ENCODE measurements around the gene PPP3CA. TPM values are rescaled to one million over a fixed set of nuclear protein-coding genes. Genes with fewer than 3 reads are reported as not detected.

Gene PPP3CA
- total and polyA plus RNA-seq, 2 experiments from 2014 or later: 27.0 to 45.2 TPM

GRCh38 chr4:101291198-101291597, 56.1 kb downstream of the PPP3CA start:
- no peaks in the 10 kb centered on the region for H4K20me1 ChIP-seq (replicated peaks; ENCODE audit: insufficient read depth)
- H3K79me2 ChIP-seq (replicated peaks; ENCODE audit: insufficient read depth): peaks cover 10% of the 10 kb centered on the region

More at GRCh38 chr4:101291198-101291597, 56.1 kb downstream of the PPP3CA start:
- DNase-seq (ENCODE audit: low spot score) (no peak), ATAC-seq (no peak)
- Histone ChIP-seq H3K4me3 (no peak overlapping the region), H3F3A (replicated peaks; ENCODE audit: low read depth) (no peaks in the 10 kb centered on the region), H3K27ac (ENCODE audit: low read depth) (no peak overlapping the region), H3K9me2 (ENCODE audit: insufficient read depth) (peaks cover 4% of the 10 kb centered on the region; the same call in 1 of the 2 replicates), H3K36me3 (ENCODE audit: insufficient read depth) (no peaks in the 10 kb centered on the region), H3K4me1 (ENCODE audit: insufficient read depth) (peaks cover 42% of the 10 kb centered on the region), H3K4me2 (no peak overlapping the region), H3K27me3 (ENCODE audit: insufficient read depth) (no peaks in the 10 kb centered on the region), H2AFZ (no peak overlapping the region)
- peaks cover 4% of the 10 kb centered on the region for H3K27me3 Mint-ChIP-seq (ENCODE audit: insufficient read depth, low read depth, poor library complexity)
- H3K36me3 Mint-ChIP-seq (ENCODE audit: low read depth): no peaks in the 10 kb centered on the region; the same call in 2 of the 3 replicates
- H3K4me1 Mint-ChIP-seq: peaks cover 49% of the 10 kb centered on the region
- H3K27ac Mint-ChIP-seq: 0 out of 2 replicates have a peak overlapping the region, but pooled peaks have one; percentile 3
- H3K9me3 Mint-ChIP-seq: no peaks in the 10 kb centered on the region
- no peak overlapping the region for H3K4me3 Mint-ChIP-seq
- TF ChIP-seq ZNF114 (CRISPR knock-in tag; IDR thresholded peaks at IDR 0.05) (no peak), NANOG (IDR thresholded peaks at IDR 0.05; ENCODE audit: borderline replicate concordance) (no peak)
- TF ChIP-seq, protein P1, sequence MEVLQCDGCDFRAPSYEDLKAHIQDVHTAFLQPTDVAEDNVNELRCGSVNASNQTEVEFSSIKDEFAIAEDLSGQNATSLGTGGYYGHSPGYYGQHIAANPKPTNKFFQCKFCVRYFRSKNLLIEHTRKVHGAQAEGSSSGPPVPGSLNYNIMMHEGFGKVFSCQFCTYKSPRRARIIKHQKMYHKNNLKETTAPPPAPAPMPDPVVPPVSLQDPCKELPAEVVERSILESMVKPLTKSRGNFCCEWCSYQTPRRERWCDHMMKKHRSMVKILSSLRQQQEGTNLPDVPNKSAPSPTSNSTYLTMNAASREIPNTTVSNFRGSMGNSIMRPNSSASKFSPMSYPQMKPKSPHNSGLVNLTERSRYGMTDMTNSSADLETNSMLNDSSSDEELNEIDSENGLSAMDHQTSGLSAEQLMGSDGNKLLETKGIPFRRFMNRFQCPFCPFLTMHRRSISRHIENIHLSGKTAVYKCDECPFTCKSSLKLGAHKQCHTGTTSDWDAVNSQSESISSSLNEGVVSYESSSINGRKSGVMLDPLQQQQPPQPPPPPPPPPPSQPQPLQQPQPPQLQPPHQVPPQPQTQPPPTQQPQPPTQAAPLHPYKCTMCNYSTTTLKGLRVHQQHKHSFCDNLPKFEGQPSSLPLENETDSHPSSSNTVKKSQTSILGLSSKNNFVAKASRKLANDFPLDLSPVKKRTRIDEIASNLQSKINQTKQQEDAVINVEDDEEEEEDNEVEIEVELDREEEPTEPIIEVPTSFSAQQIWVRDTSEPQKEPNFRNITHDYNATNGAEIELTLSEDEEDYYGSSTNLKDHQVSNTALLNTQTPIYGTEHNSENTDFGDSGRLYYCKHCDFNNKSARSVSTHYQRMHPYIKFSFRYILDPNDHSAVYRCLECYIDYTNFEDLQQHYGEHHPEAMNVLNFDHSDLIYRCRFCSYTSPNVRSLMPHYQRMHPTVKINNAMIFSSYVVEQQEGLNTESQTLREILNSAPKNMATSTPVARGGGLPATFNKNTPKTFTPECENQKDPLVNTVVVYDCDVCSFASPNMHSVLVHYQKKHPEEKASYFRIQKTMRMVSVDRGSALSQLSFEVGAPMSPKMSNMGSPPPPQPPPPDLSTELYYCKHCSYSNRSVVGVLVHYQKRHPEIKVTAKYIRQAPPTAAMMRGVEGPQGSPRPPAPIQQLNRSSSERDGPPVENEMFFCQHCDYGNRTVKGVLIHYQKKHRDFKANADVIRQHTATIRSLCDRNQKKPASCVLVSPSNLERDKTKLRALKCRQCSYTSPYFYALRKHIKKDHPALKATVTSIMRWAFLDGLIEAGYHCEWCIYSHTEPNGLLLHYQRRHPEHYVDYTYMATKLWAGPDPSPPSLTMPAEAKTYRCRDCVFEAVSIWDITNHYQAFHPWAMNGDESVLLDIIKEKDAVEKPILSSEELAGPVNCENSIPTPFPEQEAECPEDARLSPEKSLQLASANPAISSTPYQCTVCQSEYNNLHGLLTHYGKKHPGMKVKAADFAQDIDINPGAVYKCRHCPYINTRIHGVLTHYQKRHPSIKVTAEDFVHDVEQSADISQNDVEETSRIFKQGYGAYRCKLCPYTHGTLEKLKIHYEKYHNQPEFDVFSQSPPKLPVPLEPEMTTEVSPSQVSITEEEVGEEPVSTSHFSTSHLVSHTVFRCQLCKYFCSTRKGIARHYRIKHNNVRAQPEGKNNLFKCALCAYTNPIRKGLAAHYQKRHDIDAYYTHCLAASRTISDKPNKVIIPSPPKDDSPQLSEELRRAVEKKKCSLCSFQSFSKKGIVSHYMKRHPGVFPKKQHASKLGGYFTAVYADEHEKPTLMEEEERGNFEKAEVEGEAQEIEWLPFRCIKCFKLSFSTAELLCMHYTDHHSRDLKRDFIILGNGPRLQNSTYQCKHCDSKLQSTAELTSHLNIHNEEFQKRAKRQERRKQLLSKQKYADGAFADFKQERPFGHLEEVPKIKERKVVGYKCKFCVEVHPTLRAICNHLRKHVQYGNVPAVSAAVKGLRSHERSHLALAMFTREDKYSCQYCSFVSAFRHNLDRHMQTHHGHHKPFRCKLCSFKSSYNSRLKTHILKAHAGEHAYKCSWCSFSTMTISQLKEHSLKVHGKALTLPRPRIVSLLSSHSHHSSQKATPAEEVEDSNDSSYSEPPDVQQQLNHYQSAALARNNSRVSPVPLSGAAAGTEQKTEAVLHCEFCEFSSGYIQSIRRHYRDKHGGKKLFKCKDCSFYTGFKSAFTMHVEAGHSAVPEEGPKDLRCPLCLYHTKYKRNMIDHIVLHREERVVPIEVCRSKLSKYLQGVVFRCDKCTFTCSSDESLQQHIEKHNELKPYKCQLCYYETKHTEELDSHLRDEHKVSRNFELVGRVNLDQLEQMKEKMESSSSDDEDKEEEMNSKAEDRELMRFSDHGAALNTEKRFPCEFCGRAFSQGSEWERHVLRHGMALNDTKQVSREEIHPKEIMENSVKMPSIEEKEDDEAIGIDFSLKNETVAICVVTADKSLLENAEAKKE (CRISPR knock-in tag; IDR thresholded peaks at IDR 0.05): no peak
- TF ChIP-seq, protein P2, sequence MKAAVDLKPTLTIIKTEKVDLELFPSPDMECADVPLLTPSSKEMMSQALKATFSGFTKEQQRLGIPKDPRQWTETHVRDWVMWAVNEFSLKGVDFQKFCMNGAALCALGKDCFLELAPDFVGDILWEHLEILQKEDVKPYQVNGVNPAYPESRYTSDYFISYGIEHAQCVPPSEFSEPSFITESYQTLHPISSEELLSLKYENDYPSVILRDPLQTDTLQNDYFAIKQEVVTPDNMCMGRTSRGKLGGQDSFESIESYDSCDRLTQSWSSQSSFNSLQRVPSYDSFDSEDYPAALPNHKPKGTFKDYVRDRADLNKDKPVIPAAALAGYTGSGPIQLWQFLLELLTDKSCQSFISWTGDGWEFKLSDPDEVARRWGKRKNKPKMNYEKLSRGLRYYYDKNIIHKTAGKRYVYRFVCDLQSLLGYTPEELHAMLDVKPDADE (IDR thresholded peaks at IDR 0.05): no peak
